ENCODE results near the gene EEPD1.

EEPD1 gene

GRCh38 chr7:36278069-36278619, 125.1 kb downstream of the EEPD1 start:
- H3K4me3 Mint-ChIP-seq: no peak overlapping the region
- H3K4me1 Mint-ChIP-seq (ENCODE audit: low read depth): peaks cover 11% of the 10 kb centered on the region
- no peaks in the 10 kb centered on the region for H3K36me3 Mint-ChIP-seq
- H3K27me3 Mint-ChIP-seq: no peaks in the 10 kb centered on the region
- H3K9me3 Mint-ChIP-seq (ENCODE audit: low read depth): no peaks in the 10 kb centered on the region
- H3K27ac Mint-ChIP-seq: no peak overlapping the region

GRCh38 chr7:36278620-36279172, 125.6 kb downstream of the EEPD1 start:
- Mint-ChIP-seq H3K4me1 (ENCODE audit: low read depth) (peaks cover 14% of the 10 kb centered on the region), H3K27me3 (no peaks in the 10 kb centered on the region), H3K27ac (no peak overlapping the region), H3K9me3 (ENCODE audit: low read depth) (no peaks in the 10 kb centered on the region), H3K4me3 (no peak overlapping the region), H3K36me3 (no peaks in the 10 kb centered on the region)

GRCh38 chr7:36279200-36279925, 126.3 kb downstream of the EEPD1 start:
- Mint-ChIP-seq H3K27me3 (no peaks in the 10 kb centered on the region), H3K9me3 (ENCODE audit: low read depth) (no peaks in the 10 kb centered on the region), H3K4me1 (ENCODE audit: low read depth) (peaks cover 20% of the 10 kb centered on the region), H3K27ac (no peak overlapping the region), H3K36me3 (no peaks in the 10 kb centered on the region), H3K4me3 (no peak overlapping the region)

GRCh38 chr7:36279926-36280315, 126.9 kb downstream of the EEPD1 start:
- H3K27ac Mint-ChIP-seq: no peak overlapping the region
- H3K4me3 Mint-ChIP-seq: no peak overlapping the region

GRCh38 chr7:36280840-36281812, 128.1 kb downstream of the EEPD1 start:
- Mint-ChIP-seq H3K27ac (no peak overlapping the region), H3K4me1 (ENCODE audit: low read depth) (peaks cover 36% of the 10 kb centered on the region), H3K27me3 (no peaks in the 10 kb centered on the region), H3K36me3 (no peaks in the 10 kb centered on the region), H3K9me3 (ENCODE audit: low read depth) (no peaks in the 10 kb centered on the region), H3K4me3 (no peak overlapping the region)

More at GRCh38 chr7:36279926-36280315, 126.9 kb downstream of the EEPD1 start:
- Mint-ChIP-seq H3K4me1 (ENCODE audit: low read depth) (peaks cover 25% of the 10 kb centered on the region), H3K9me3 (ENCODE audit: low read depth) (no peaks in the 10 kb centered on the region), H3K36me3 (no peaks in the 10 kb centered on the region), H3K27me3 (no peaks in the 10 kb centered on the region)

GRCh38 chr7:36281945-36282717, 129.1 kb downstream of the EEPD1 start:
- H3K9me3 Mint-ChIP-seq (ENCODE audit: low read depth): no peaks in the 10 kb centered on the region
- H3K36me3 Mint-ChIP-seq: no peaks in the 10 kb centered on the region
- H3K4me3 Mint-ChIP-seq: no peak overlapping the region
- peaks cover 45% of the 10 kb centered on the region for H3K4me1 Mint-ChIP-seq (ENCODE audit: low read depth)
- H3K27ac Mint-ChIP-seq: no peak overlapping the region
- H3K27me3 Mint-ChIP-seq: no peaks in the 10 kb centered on the region

GRCh38 chr7:36283181-36283580, 130.1 kb downstream of the EEPD1 start:
- Mint-ChIP-seq H3K9me3 (ENCODE audit: low read depth) (no peaks in the 10 kb centered on the region), H3K36me3 (no peaks in the 10 kb centered on the region), H3K4me1 (ENCODE audit: low read depth) (peaks cover 55% of the 10 kb centered on the region), H3K4me3 (no peak overlapping the region), H3K27me3 (no peaks in the 10 kb centered on the region), H3K27ac (no peak overlapping the region)

- H3K4me1 Mint-ChIP-seq (ENCODE audit: low read depth): peaks cover 59% of the 10 kb centered on the region
- H3K9me3 Mint-ChIP-seq (ENCODE audit: low read depth): no peaks in the 10 kb centered on the region
- H3K27ac Mint-ChIP-seq: peak overlapping the region; percentile 41
- H3K27me3 Mint-ChIP-seq: no peaks in the 10 kb centered on the region
- no peaks in the 10 kb centered on the region for H3K36me3 Mint-ChIP-seq
- H3K4me3 Mint-ChIP-seq: peak overlapping the region; percentile 23
Observed at GRCh38 chr7:36283711-36284130, 130.7 kb downstream of the EEPD1 start.

- no peak overlapping the region for H3K4me3 Mint-ChIP-seq
- H3K27ac Mint-ChIP-seq: no peak overlapping the region
- no peaks in the 10 kb centered on the region for H3K9me3 Mint-ChIP-seq (ENCODE audit: low read depth)
- H3K4me1 Mint-ChIP-seq (ENCODE audit: low read depth): peaks cover 61% of the 10 kb centered on the region
- no peaks in the 10 kb centered on the region for H3K27me3 Mint-ChIP-seq
- no peaks in the 10 kb centered on the region for H3K36me3 Mint-ChIP-seq
Observed at GRCh38 chr7:36284456-36285090, 131.5 kb downstream of the EEPD1 start.

GRCh38 chr7:36285276-36285675, 132.2 kb downstream of the EEPD1 start:
- Mint-ChIP-seq H3K27me3 (no peaks in the 10 kb centered on the region), H3K4me1 (ENCODE audit: low read depth) (peaks cover 61% of the 10 kb centered on the region), H3K36me3 (no peaks in the 10 kb centered on the region), H3K4me3 (no peak overlapping the region), H3K27ac (no peak overlapping the region), H3K9me3 (ENCODE audit: low read depth) (no peaks in the 10 kb centered on the region)

- peaks cover 61% of the 10 kb centered on the region for H3K4me1 Mint-ChIP-seq (ENCODE audit: low read depth)
- peak overlapping the region; percentile 83 for H3K27ac Mint-ChIP-seq
- H3K27me3 Mint-ChIP-seq: no peaks in the 10 kb centered on the region
- no peaks in the 10 kb centered on the region for H3K36me3 Mint-ChIP-seq
- peak overlapping the region; percentile 81 for H3K4me3 Mint-ChIP-seq
- no peaks in the 10 kb centered on the region for H3K9me3 Mint-ChIP-seq (ENCODE audit: low read depth)
Observed at GRCh38 chr7:36286226-36286625, 133.2 kb downstream of the EEPD1 start.

- Mint-ChIP-seq H3K9me3 (ENCODE audit: low read depth) (no peaks in the 10 kb centered on the region), H3K36me3 (no peaks in the 10 kb centered on the region), H3K27me3 (no peaks in the 10 kb centered on the region), H3K4me3 (peak overlapping the region; percentile 81), H3K4me1 (ENCODE audit: low read depth) (peaks cover 65% of the 10 kb centered on the region), H3K27ac (peak overlapping the region; percentile 83)
Observed at GRCh38 chr7:36286688-36287087, 133.6 kb downstream of the EEPD1 start.

- no peaks in the 10 kb centered on the region for H3K27me3 Mint-ChIP-seq
- H3K4me3 Mint-ChIP-seq: peak overlapping the region; percentile 73
- H3K36me3 Mint-ChIP-seq: no peaks in the 10 kb centered on the region
- no peaks in the 10 kb centered on the region for H3K9me3 Mint-ChIP-seq (ENCODE audit: low read depth)
- peaks cover 70% of the 10 kb centered on the region for H3K4me1 Mint-ChIP-seq (ENCODE audit: low read depth)
- peak overlapping the region; percentile 83 for H3K27ac Mint-ChIP-seq
Observed at GRCh38 chr7:36287371-36288241, 134.6 kb downstream of the EEPD1 start.

Measured in activated naive CD8-positive, alpha-beta T cell (primary cell).